Left ventricle myocardium inferior (tissue), 1 donor: ENCODE results near the gene TRIM33. TPM values are rescaled to one million over a fixed set of nuclear protein-coding genes. Genes with fewer than 3 reads are reported as not detected.
"Not testable (repeated sequence)": the region's sequence is repeated elsewhere in the genome, so short reads cannot be mapped to it uniquely, and the experiment has no call there.

Experiments used
- DNase-seq: peaks from one replicate; pipeline ENCODE4 v3.0.0-alpha.2; 2020
- H3K27ac ChIP-seq: fragments of 200-600 bp; replicated peaks from 2 replicates; pipeline ENCODE4 v1.8.0; 2021
- H3K27me3 ChIP-seq: fragments of 200-600 bp; 2 replicates; pipeline ENCODE4 v1.8.0; 2021; ENCODE audit warnings: low read depth
- H3K36me3 ChIP-seq: fragments of 200-600 bp; 2 replicates; pipeline ENCODE4 v1.8.0; 2021
- H3K4me1 ChIP-seq: fragments of 200-600 bp; 2 replicates; pipeline ENCODE4 v1.8.0; 2021
- H3K4me3 ChIP-seq: fragments of 200-600 bp; 2 replicates; pipeline ENCODE4 v1.8.0; 2021; ENCODE audit warnings: mild to moderate bottlenecking, moderate library complexity
- H3K9me3 ChIP-seq: fragments of 200-600 bp; replicated peaks from 2 replicates; pipeline ENCODE4 v1.8.0; 2021
- CTCF ChIP-seq: fragments of 200-600 bp; IDR thresholded peaks from 2 replicates; pipeline ENCODE4 v1.8.0; 2021; ENCODE audit warnings: antibody characterized with exemption, mild to moderate bottlenecking, borderline replicate concordance
- intact Hi-C: fragments of 100-400 bp; cut with micrococcal nuclease; formaldehyde crosslinking; loops from one replicate; pipeline ENCODE4 v1.11.0; 2022
- total RNA-seq: library from RNA; stranded (reverse); fragmentation: NEBNext Ultra II Directional; extraction: Animal tissue kit (Norgen Biotek cat#: 25700); gene quantifications from one replicate; pipeline ENCODE4 v1.2.1, GENCODE V29; 2021
- donor health status: DM: no; HTN: yes; CAD: no; lungs with severe emphysema.

Gene TRIM33
- total RNA-seq, 1 donor from 2014 or later: 14.2 TPM

GRCh38 chr1:114390960-114391359, 120.0 kb downstream of the TRIM33 start:
- Histone ChIP-seq H3K9me3 (peaks cover 5% of the 10 kb centered on the region), H3K4me3 (no peak overlapping the region), H3K36me3 (peaks cover 19% of the 10 kb centered on the region), H3K27me3 (no peaks in the 10 kb centered on the region), H3K27ac (no peak overlapping the region), H3K4me1 (peaks cover 10% of the 10 kb centered on the region)
- intact Hi-C loops: no loop called here
- no peak for TF ChIP-seq CTCF
- no peak for DNase-seq

GRCh38 chr1:114390361-114390760, 120.6 kb downstream of the TRIM33 start:
- no peak for DNase-seq
- H3K27me3 ChIP-seq: no peaks in the 10 kb centered on the region
- H3K4me1 ChIP-seq: peaks cover 10% of the 10 kb centered on the region
- no peak for TF ChIP-seq CTCF
- peaks cover 11% of the 10 kb centered on the region for H3K9me3 ChIP-seq
- peaks cover 13% of the 10 kb centered on the region for H3K36me3 ChIP-seq
- intact Hi-C loops: no loop called here
- no peak overlapping the region for H3K27ac ChIP-seq
- no peak overlapping the region for H3K4me3 ChIP-seq

GRCh38 chr1:114388432-114389003, 122.5 kb downstream of the TRIM33 start:
- TF ChIP-seq CTCF: no peak
- Histone ChIP-seq H3K27me3 (no peaks in the 10 kb centered on the region), H3K4me1 (peaks cover 10% of the 10 kb centered on the region), H3K27ac (no peak overlapping the region), H3K9me3 (peaks cover 28% of the 10 kb centered on the region), H3K4me3 (no peak overlapping the region), H3K36me3 (peaks cover 7% of the 10 kb centered on the region)
- intact Hi-C loops: no loop called here
- no peak for DNase-seq

- intact Hi-C loops, H3K36me3 ChIP-seq, DNase-seq, H3K27me3 ChIP-seq, H3K4me3 ChIP-seq, H3K27ac ChIP-seq: not testable (repeated sequence)
- H3K9me3 ChIP-seq: peaks cover 33% of the 10 kb centered on the region
- peaks cover 10% of the 10 kb centered on the region for H3K4me1 ChIP-seq
Measured at GRCh38 chr1:114387585-114387984, 123.4 kb downstream of the TRIM33 start.

GRCh38 chr1:114387010-114387360, 124.0 kb downstream of the TRIM33 start:
- TF ChIP-seq CTCF: no peak
- peaks cover 3% of the 10 kb centered on the region for H3K36me3 ChIP-seq
- intact Hi-C loops: no loop called here
- H3K4me3 ChIP-seq: no peak overlapping the region
- no peaks in the 10 kb centered on the region for H3K27me3 ChIP-seq
- peaks cover 10% of the 10 kb centered on the region for H3K4me1 ChIP-seq
- H3K27ac ChIP-seq: no peak overlapping the region
- no peak for DNase-seq
- H3K9me3 ChIP-seq: peaks cover 33% of the 10 kb centered on the region

- intact Hi-C loops: no loop called here
- no peaks in the 10 kb centered on the region for H3K27me3 ChIP-seq
- no peak overlapping the region for H3K27ac ChIP-seq
- H3K9me3 ChIP-seq: peaks cover 33% of the 10 kb centered on the region
- H3K36me3 ChIP-seq: no peaks in the 10 kb centered on the region
- DNase-seq: no peak
- no peak for TF ChIP-seq CTCF
- no peak overlapping the region for H3K4me3 ChIP-seq
- H3K4me1 ChIP-seq: peaks cover 10% of the 10 kb centered on the region
Measured at GRCh38 chr1:114386129-114387009, 124.6 kb downstream of the TRIM33 start.
